Gastroesophageal sphincter (tissue), 4 donors: ENCODE measurements around the gene PAQR9. TPM values are rescaled to one million over a fixed set of nuclear protein-coding genes. Genes with fewer than 3 reads are reported as not detected.

ENCODE experiments used
- ATAC-seq: fragments of 150-250 bp; one replicate; pipeline ENCODE4 v1.9.1; 2016; ENCODE audit warnings: mild to moderate bottlenecking, moderate library complexity
- H3K27ac ChIP-seq, 4 donors: fragments of 200-600 bp; sonication (generic) in 3 of 4; 1 replicate in 3 of 4; 2 replicates in 1 of 4; pipeline ENCODE4 v1.5.1; 2016 to 2019
- H3K27me3 ChIP-seq: fragments of 200-600 bp; sonication (generic); one replicate; pipeline ENCODE4 v1.5.1; 2019
- H3K36me3 ChIP-seq, 2 donors: fragments of 200-600 bp; sonication (generic); one replicate each; pipeline ENCODE4 v1.5.1; 2019; ENCODE audit warnings: control low read depth in 1 of 2
- H3K4me1 ChIP-seq, 3 donors: fragments of 200-600 bp; sonication (generic); 1 replicate in 2 of 3; 2 replicates in 1 of 3; pipeline ENCODE4 v1.5.1; 2016 to 2019; ENCODE audit warnings: control low read depth in 2 of 3
- H3K4me3 ChIP-seq, 2 donors: fragments of 200-600 bp; sonication (generic); one replicate each; pipeline ENCODE4 v1.5.1; 2019; ENCODE audit warnings: mild to moderate bottlenecking in 1 of 2, moderate library complexity in 1 of 2
- H3K9me3 ChIP-seq, 3 donors: fragments of 200-600 bp; sonication (generic); one replicate each; pipeline ENCODE4 v1.5.1; 2017 to 2019; ENCODE audit warnings: control low read depth in 2 of 3
- CTCF ChIP-seq, 4 experiments: fragments of 200-600 bp in 2 of 4; fragments of 450-650 bp in 2 of 4; sonication (generic) in 1 of 4; IDR thresholded peaks; one replicate each; pipeline ENCODE4 v1.5.1; 2017 to 2019; ENCODE audit warnings: antibody characterized with exemption in 4 of 4, mild to moderate bottlenecking in 2 of 4, moderate library complexity in 2 of 4
- EP300 ChIP-seq: sonication (generic); formaldehyde crosslinking; IDR thresholded peaks from one replicate; pipeline ENCODE4 v1.6.1; 2017; ENCODE audit warnings: antibody characterized with exemption, mild to moderate bottlenecking
- POLR2A ChIP-seq, 2 donors: fragments of 450-650 bp; IDR thresholded peaks; one replicate each; pipeline ENCODE4 v1.6.1; 2017; ENCODE audit warnings: antibody characterized with exemption in 2 of 2, mild to moderate bottlenecking in 2 of 2, moderate library complexity in 1 of 2
- POLR2AphosphoS5 ChIP-seq: sonication (generic); formaldehyde crosslinking; IDR thresholded peaks from one replicate; pipeline ENCODE4 v1.6.1; 2017; ENCODE audit warnings: antibody characterized with exemption
- WGBS, 2 donors: methylation state at CpG; one replicate each; pipeline ENCODE4 v1.1.5; 2018; ENCODE audit warnings: low coverage in 1 of 2; 5-methylcytosine and 5-hydroxymethylcytosine counted together
- total RNA-seq, 4 donors: library from RNA; depleted of rRNA; stranded (reverse); fragments of >200 nt; gene quantifications; one replicate each; pipeline ENCODE4 v1.1.0, GENCODE V29; 2016

Gene PAQR9
- total RNA-seq, 4 donors from 2014 or later, result not detected

- no peaks in the 10 kb centered on the region for H3K36me3 ChIP-seq
- H3K4me1 ChIP-seq, result peaks cover 0 to 16% (median 0%) of the 10 kb centered on the region in 3 donors
- H3K27me3 ChIP-seq, result peaks cover under 1% of the 10 kb centered on the region
- ATAC-seq, result no peak
- WGBS, 2 donors, result 91 to 100% methylated on average over 1 to 4 of the region's 4 CpGs
- no peak overlapping the region for H3K4me3 ChIP-seq
- TF ChIP-seq POLR2A (IDR thresholded peaks at IDR 0.05) (no peak), CTCF (IDR thresholded peaks at IDR 0.05) (no peak), EP300 (no peak), POLR2AphosphoS5 (no peak)
- H3K27ac ChIP-seq, result no peak overlapping the region
- no peaks in the 10 kb centered on the region for H3K9me3 ChIP-seq
Observed at GRCh38 chr3:142975316-142975995, 12.0 kb upstream of the PAQR9 start.

GRCh38 chr3:142973217-142974009 lies 9.9 kb upstream of the PAQR9 start:
- Histone ChIP-seq H3K4me3 (no peak overlapping the region), H3K27ac (no peak overlapping the region), H3K27me3 (no peaks in the 10 kb centered on the region), H3K9me3 (no peaks in the 10 kb centered on the region), H3K36me3 (no peaks in the 10 kb centered on the region), H3K4me1 (peaks cover 0 to 16% (median 0%) of the 10 kb centered on the region in 3 donors)
- TF ChIP-seq POLR2A (IDR thresholded peaks at IDR 0.05) (no peak), EP300 (no peak), POLR2AphosphoS5 (no peak), CTCF (IDR thresholded peaks at IDR 0.05) (no peak)
- 65 to 75% methylated on average over 1 to 3 of the region's 8 CpGs for WGBS, 2 donors
- peak; percentile 19 for ATAC-seq

- ATAC-seq, result no peak
Observed at GRCh38 chr3:142972092-142972753, 8.7 kb upstream of the PAQR9 start.

GRCh38 chr3:142971431-142971830 lies 8.0 kb upstream of the PAQR9 start:
- Histone ChIP-seq H3K27ac (no peak overlapping the region), H3K4me3 (no peak overlapping the region), H3K4me1 (peaks cover 0 to 10% (median 0%) of the 10 kb centered on the region in 3 donors), H3K36me3 (no peaks in the 10 kb centered on the region), H3K27me3 (no peaks in the 10 kb centered on the region), H3K9me3 (no peaks in the 10 kb centered on the region)
- no peak for ATAC-seq
- WGBS, 2 donors, result 91% methylated on average over 3 of the region's 3 CpGs; no CpG with 5 or more reads in 1 of the 2 donors
- TF ChIP-seq POLR2A (IDR thresholded peaks at IDR 0.05), result no peak
- no peak for TF ChIP-seq EP300
- no peak for TF ChIP-seq CTCF (IDR thresholded peaks at IDR 0.05)
- TF ChIP-seq POLR2AphosphoS5, result no peak

More at GRCh38 chr3:142972092-142972753, 8.7 kb upstream of the PAQR9 start:
- WGBS, 2 donors, result 75 to 78% methylated on average over 6 of the region's 7 CpGs
- Histone ChIP-seq H3K9me3 (no peaks in the 10 kb centered on the region), H3K4me1 (peaks cover 0 to 16% (median 0%) of the 10 kb centered on the region in 3 donors), H3K4me3 (no peak overlapping the region), H3K27ac (no peak overlapping the region), H3K36me3 (no peaks in the 10 kb centered on the region), H3K27me3 (no peaks in the 10 kb centered on the region)
- TF ChIP-seq EP300 (no peak), POLR2A (IDR thresholded peaks at IDR 0.05) (no peak)

GRCh38 chr3:142968319-142969025 lies 5.0 kb upstream of the PAQR9 start:
- no peak for TF ChIP-seq POLR2AphosphoS5
- no peak for TF ChIP-seq EP300
- TF ChIP-seq CTCF (IDR thresholded peaks at IDR 0.05), result no peak
- no peak for TF ChIP-seq POLR2A (IDR thresholded peaks at IDR 0.05)
- Histone ChIP-seq H3K9me3 (no peaks in the 10 kb centered on the region), H3K27me3 (peaks cover 14% of the 10 kb centered on the region), H3K4me3 (no peak overlapping the region), H3K36me3 (no peaks in the 10 kb centered on the region), H3K27ac (no peak overlapping the region), H3K4me1 (peaks cover 0 to 17% (median 0%) of the 10 kb centered on the region in 3 donors)
- no peak for ATAC-seq
- WGBS, 2 donors, result 74 to 78% methylated on average over 4 of the region's 4 CpGs
